Measurements from ENCODE around the gene ROMO1. TPM values are rescaled to one million over a fixed set of nuclear protein-coding genes. Genes with fewer than 3 reads are reported as not detected.
"Not testable (repeated sequence)": the region's sequence is repeated elsewhere in the genome, so short reads cannot be mapped to it uniquely, and the experiment has no call there.

Gene ROMO1
- total RNA-seq, 1 donor from 2014 or later = 105 TPM

GRCh38 chr20:35741892-35742740 lies 42.9 kb downstream of the ROMO1 start, which contains the start of gene RBM39:
TSS of gene RBM39 (minus strand) at chr20:35742260. CDS start at chr20:35740874, 1,386 bp downstream.
- Mint-ChIP-seq H3K27me3 (ENCODE audit: low read depth) (no peaks in the 10 kb centered on the region), H3K4me1 (peaks cover 38% of the 10 kb centered on the region), H3K9me3 (no peaks in the 10 kb centered on the region), H3K27ac (peak within 1 kb of the TSS; percentile 100), H3K36me3 (peaks cover 23% of the 10 kb centered on the region), H3K4me3 (peak within 1 kb of the TSS; percentile 100)
- no peak for TF ChIP-seq CTCF (IDR thresholded peaks at IDR 0.05; ENCODE audit: unreplicated experiment)
- peak; percentile 98 for DNase-seq (ENCODE audit: low spot score in 2 of 2, unreplicated experiment in 2 of 2)

GRCh38 chr20:35742741-35743523 lies 43.7 kb downstream of the ROMO1 start:
- no peak for DNase-seq (ENCODE audit: low spot score in 2 of 2, unreplicated experiment in 2 of 2)
- peaks cover 22% of the 10 kb centered on the region for H3K36me3 Mint-ChIP-seq
- no peaks in the 10 kb centered on the region for H3K9me3 Mint-ChIP-seq
- H3K27me3 Mint-ChIP-seq (ENCODE audit: low read depth) = no peaks in the 10 kb centered on the region
- peak overlapping the region; percentile 100 for H3K4me3 Mint-ChIP-seq
- no peak for TF ChIP-seq CTCF (IDR thresholded peaks at IDR 0.05; ENCODE audit: unreplicated experiment)
- peak overlapping the region; percentile 100 for H3K27ac Mint-ChIP-seq
- peaks cover 38% of the 10 kb centered on the region for H3K4me1 Mint-ChIP-seq

GRCh38 chr20:35743693-35744491 lies 44.7 kb downstream of the ROMO1 start:
- peak overlapping the region; percentile 100 for H3K27ac Mint-ChIP-seq
- peaks cover 12% of the 10 kb centered on the region for H3K36me3 Mint-ChIP-seq
- no peaks in the 10 kb centered on the region for H3K27me3 Mint-ChIP-seq (ENCODE audit: low read depth)
- no peaks in the 10 kb centered on the region for H3K9me3 Mint-ChIP-seq
- H3K4me1 Mint-ChIP-seq = peaks cover 30% of the 10 kb centered on the region
- no peak for DNase-seq (ENCODE audit: low spot score in 2 of 2, unreplicated experiment in 2 of 2)
- peak overlapping the region; percentile 100 for H3K4me3 Mint-ChIP-seq
- TF ChIP-seq CTCF (IDR thresholded peaks at IDR 0.05; ENCODE audit: unreplicated experiment) = no peak

GRCh38 chr20:35744492-35744841 lies 45.3 kb downstream of the ROMO1 start:
- peaks cover 27% of the 10 kb centered on the region for H3K4me1 Mint-ChIP-seq
- DNase-seq (ENCODE audit: low spot score in 2 of 2, unreplicated experiment in 2 of 2); H3K4me3 Mint-ChIP-seq; H3K36me3 Mint-ChIP-seq; H3K27ac Mint-ChIP-seq; H3K27me3 Mint-ChIP-seq (ENCODE audit: low read depth); H3K9me3 Mint-ChIP-seq: not testable (repeated sequence)

Other genes starting within 250 kb of the ROMO1 start
- 65.5 to 69.6 TPM (median 68.4 TPM) in 3 replicates for gene CEP250, start 243.8 kb upstream of the ROMO1 start, total RNA-seq
- not detected in 3 replicates for gene C20orf173, start 169.8 kb upstream of the ROMO1 start, total RNA-seq
- 253 to 258 TPM (median 255 TPM) in 3 replicates for gene ERGIC3, start 157.3 kb upstream of the ROMO1 start, total RNA-seq
- gene SPAG4, start 83.6 kb upstream of the ROMO1 start, total RNA-seq = 4.0 to 5.5 TPM (median 4.2 TPM) in 3 replicates
- gene CPNE1, start 34.5 kb upstream of the ROMO1 start, total RNA-seq = 221 to 246 TPM (median 238 TPM) in 3 replicates
- 154 to 158 TPM (median 156 TPM) in 3 replicates for gene RBM12, start 34.5 kb upstream of the ROMO1 start, total RNA-seq
- 16.5 to 19.6 TPM (median 18.9 TPM) in 3 replicates for gene NFS1, start 53 bp upstream of the ROMO1 start, total RNA-seq
- gene RBM39, start 42.9 kb downstream of the ROMO1 start, total RNA-seq = 463 to 488 TPM (median 479 TPM) in 3 replicates
- 48.6 to 49.7 TPM (median 48.7 TPM) in 3 replicates for gene PHF20, start 72.6 kb downstream of the ROMO1 start, total RNA-seq